NOMO-1 treated with DMSO at 0.1 percent for 48 hours (cell line): ENCODE results near the gene ELP4.
"Not testable (repeated sequence)": the region's sequence is repeated elsewhere in the genome, so short reads cannot be mapped to it uniquely, and the experiment has no call there.

Experiments used
- DNase-seq: peaks from one replicate; lab custom pipeline; 2025; ENCODE audit not compliant: unreplicated experiment; lab: John Stamatoyannopoulos, UW

ELP4 gene

GRCh38 chr11:31641477-31642062 lies 132.0 kb downstream of the ELP4 start:
- DNase-seq: peak; percentile 1

GRCh38 chr11:31643857-31644256 lies 134.3 kb downstream of the ELP4 start:
- no peak for DNase-seq

- no peak for DNase-seq
These were observed 136.2 kb downstream of the ELP4 start for GRCh38 chr11:31645747-31646146.

- DNase-seq: no peak
These were observed 136.6 kb downstream of the ELP4 start for GRCh38 chr11:31646216-31646615.

GRCh38 chr11:31649129-31649966 lies 139.8 kb downstream of the ELP4 start:
- no peak for DNase-seq

- DNase-seq: no peak
These were observed 141.6 kb downstream of the ELP4 start for GRCh38 chr11:31651208-31651607.

GRCh38 chr11:31651822-31652221 lies 142.3 kb downstream of the ELP4 start:
- no peak for DNase-seq

- no peak for DNase-seq
These were observed 143.0 kb downstream of the ELP4 start for GRCh38 chr11:31652528-31652927.

GRCh38 chr11:31655483-31655882 lies 145.9 kb downstream of the ELP4 start:
- peak; percentile 45 for DNase-seq

GRCh38 chr11:31656051-31656450 lies 146.5 kb downstream of the ELP4 start:
- DNase-seq: peak; percentile 53

GRCh38 chr11:31657091-31657490 lies 147.5 kb downstream of the ELP4 start:
- DNase-seq: no peak

GRCh38 chr11:31664129-31664528 lies 154.6 kb downstream of the ELP4 start:
- no peak for DNase-seq

- DNase-seq: no peak
These were observed 155.4 kb downstream of the ELP4 start for GRCh38 chr11:31664954-31665353.

GRCh38 chr11:31671681-31672080 lies 162.1 kb downstream of the ELP4 start:
- DNase-seq: no peak

GRCh38 chr11:31673108-31673507 lies 163.5 kb downstream of the ELP4 start:
- not testable (repeated sequence) for DNase-seq

GRCh38 chr11:31676280-31676982 lies 166.9 kb downstream of the ELP4 start:
- DNase-seq: no peak

- no peak for DNase-seq
These were observed 171.2 kb downstream of the ELP4 start for GRCh38 chr11:31680770-31681169.

- no peak for DNase-seq
These were observed 177.7 kb downstream of the ELP4 start for GRCh38 chr11:31687256-31687655.

GRCh38 chr11:31687861-31688260 lies 178.3 kb downstream of the ELP4 start:
- DNase-seq: no peak

- DNase-seq: no peak
These were observed 180.0 kb downstream of the ELP4 start for GRCh38 chr11:31689559-31689958.

- DNase-seq: no peak
These were observed 180.5 kb downstream of the ELP4 start for GRCh38 chr11:31690041-31690440.

- no peak for DNase-seq
These were observed 180.9 kb downstream of the ELP4 start for GRCh38 chr11:31690516-31690915.
